SKM-1 (cell line): Measurements from ENCODE around the gene MOK.

Experiments used
- DNase-seq: peaks from one replicate; lab custom pipeline; 2025; ENCODE audit not compliant: unreplicated experiment; lab: John Stamatoyannopoulos, UW

MOK gene

DNA sequence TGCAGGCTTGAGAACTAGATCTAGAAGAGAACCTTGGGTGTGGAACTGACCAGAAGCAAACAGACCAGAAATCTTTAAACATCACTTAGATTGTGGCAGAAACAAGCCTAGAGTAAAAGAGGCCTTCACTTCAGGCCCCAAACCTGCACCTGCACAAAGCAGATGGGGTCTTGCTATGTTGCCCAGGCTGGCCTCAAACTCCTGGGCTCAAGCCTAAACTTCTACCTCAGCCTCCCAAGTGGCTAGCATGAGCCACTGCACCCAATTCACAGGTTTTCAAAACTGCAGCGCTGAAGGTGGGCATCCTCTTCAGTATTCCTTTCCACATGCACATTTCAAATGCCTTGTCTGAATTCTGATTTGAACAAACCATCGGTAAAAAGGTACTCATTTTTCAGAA is 19.9 kb downstream of the MOK start:
- no peak for DNase-seq

DNA sequence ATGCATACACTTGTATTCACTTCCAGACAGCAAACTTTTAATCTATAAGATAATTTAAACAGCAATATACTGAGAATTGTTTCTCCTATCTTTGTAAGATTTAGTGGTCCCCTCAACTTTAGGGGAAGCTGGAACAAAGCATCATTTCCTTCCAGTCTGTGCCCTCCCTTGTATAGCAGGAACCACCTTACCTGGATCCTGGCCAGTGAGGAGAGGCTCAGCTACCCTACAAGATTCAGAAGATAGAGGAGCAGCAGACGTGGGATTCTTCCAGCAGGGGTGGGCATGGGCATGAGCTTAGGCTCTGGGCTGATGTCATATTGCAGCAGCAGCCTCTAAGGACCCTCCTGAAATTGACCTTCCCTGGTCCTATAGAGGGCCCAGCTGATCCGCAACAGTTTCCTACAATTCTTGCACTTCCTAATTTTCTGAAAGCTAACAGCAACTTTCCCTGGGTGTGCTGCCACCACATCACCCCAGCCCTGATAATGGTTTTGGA is 21.3 kb downstream of the MOK start:
- DNase-seq: no peak

DNA sequence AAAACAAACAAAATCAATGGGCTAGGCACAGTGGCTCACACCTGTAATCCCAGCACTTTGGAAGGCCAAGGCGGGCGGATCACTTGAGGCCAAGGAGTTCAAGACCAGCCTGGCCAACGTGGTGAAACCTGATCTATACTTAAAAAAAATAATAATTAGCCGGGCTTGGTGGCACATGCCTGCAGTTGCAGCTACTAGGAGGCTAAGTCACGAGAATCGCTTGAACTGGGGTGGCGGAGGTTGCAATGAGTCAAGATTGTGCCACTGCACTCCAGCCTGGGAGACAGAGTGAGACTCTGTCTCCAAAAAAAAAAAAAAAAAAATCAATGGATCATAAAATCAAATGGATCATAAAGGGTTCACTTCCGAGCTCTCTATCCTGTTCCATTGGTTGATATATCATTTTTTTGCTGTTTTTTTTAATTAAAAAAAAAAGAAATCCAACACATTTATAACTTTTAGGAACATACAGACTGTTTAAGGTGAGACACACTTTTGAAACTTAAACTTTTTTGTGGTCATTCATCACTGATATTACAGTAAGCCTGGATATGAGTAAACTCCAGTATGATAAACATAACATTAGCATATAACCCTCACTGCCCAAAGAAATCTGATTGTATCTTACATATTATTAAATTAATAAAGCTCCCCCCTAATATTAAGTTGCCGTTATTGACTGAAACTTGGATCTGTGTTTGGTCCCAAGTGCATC is 22.1 kb downstream of the MOK start:
- no peak for DNase-seq

DNA sequence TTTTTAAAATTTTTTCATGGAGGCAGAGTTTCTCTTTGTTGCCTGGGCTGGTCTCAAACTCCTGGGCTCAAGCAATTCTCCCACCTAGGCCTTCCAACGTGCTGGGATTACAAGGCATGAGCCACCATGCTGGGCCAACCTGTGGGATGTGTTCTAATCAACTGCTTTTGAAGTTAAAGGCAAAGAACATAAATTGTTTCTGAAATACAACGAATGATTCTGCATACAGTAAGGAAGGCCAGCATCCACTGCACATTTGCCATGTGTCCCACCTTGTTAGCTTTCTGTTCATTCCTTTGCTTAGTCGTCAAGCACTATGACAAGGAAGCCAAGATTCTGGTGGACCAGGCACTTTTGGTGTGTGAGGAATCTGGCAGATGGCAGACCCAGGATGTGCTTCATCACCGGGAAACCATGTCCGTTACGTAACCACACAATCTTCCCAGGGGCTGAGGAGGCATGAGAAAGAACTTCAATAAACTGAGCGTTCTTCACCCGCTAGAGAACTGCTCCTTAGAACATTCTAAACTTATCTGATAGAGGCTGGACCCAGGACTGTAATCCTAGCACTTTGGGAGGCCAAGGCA is 24.5 kb downstream of the MOK start:
- DNase-seq: no peak

DNA sequence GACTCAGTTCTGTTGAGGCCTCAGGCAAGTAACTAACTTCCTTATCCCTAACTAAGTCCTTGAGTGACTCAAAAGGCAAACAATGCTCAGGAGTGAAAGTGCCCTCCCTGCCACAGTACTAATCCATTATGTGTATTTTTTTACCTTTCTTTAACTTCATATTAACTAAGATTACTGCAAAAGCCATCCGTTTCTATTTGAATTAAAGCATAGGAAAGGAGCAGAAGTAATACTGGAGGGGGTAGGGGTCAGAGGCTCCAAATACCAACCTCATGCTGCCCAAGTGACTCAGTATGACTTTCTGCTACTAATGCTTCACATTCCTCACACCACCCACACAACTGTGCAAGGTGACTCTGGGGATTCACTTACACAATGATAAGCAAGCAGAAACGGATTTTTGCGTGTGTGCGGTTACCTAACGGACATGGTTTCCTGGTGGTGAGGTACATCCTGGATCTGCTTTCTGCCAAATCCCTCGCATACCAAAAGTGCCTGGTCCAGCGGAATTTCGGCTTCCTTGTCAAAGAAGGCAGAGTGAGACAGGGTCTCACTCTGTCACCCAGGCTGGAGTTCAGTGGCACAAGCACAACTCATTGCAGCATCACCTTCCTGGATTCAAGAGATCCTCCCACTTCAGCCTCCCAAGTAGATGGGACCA is 25.1 kb downstream of the MOK start:
- no peak for DNase-seq

DNA sequence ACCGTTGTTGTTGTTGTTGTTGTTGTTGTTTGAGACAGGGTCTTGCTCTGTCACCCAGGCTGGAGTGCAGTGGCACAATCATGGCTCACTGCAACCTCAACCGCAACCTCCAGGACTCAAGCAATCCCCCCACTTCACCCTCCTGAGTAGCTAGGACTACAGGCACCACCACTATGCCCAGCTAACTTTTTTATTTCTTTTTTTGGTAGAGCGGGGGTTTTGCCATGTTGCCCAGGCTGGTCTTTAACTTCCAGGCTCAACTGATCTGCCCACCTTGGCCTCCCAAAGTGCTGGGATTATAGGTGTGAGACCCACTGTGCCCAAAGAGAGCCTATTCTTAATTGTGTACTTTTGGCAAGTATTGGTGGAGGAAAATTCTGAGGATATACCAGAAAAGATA is 25.7 kb downstream of the MOK start:
- DNase-seq: no peak

DNA sequence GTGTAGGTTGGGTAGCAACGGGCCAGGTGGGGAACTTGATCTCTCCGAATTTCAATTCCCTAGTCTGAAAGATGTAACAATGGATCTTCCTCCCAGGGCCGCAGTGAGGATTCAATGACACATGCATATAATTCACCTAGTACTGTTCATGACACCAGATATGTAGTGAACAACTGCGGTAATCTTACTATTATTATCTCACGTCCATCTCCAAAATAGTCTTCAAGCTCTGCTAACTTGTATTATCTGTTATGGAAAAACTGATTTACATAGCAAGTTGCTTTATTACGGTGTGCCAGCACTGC is 26.4 kb downstream of the MOK start:
- no peak for DNase-seq

DNA sequence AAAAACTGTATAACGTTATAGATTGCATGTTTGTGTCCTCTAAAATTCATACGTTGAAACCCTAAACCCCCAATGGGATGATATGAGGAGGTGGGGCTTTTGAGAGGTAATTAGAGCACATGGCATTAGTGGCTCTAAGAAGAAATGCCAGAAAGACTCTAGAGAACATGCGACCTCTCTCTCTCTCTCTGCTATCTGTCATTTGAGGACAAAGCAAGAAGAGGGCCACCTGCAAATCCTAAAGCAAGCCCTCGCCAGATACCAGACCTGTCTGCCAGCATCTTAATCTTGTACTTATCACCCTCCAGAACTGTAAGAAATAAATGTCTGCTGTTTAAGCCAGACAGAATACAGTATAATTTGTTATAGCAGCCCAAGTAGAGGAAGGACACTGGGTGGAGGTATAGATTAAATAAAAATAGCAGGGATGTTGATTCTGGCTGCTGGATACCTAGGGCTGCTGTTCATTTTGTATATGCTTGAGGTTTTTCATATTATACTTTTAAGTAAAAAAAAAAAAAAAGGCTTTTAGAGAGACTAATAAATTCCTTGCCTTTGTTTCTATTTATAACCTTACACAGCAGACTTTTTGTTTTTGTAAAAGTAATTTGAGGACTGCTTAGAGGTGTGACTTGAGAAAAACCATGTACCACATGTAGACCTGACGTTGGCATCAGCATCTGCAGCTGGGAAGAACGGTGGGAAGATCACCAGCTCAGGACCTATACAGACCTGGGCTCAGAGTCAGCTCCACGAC is 26.9 kb downstream of the MOK start:
- no peak for DNase-seq

DNA sequence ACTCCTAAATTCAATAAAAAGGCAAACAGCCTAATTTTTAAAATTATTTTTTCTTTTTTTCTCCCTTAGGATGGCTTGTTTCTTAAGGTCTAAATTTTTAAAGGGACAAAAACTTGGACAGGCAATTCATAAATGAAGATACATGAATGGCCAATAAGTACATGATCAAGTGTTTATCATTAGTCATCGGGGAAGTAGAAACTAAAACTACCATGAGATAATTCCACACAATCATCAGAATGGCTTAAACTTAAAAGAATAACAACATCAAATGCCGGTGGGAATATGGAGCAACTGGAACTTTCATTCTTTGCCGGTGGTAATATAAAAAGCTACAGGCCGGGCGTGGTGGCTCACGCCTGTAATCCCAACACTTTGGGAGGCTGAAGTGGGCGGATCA is 29.1 kb downstream of the MOK start:
- no peak for DNase-seq

DNA sequence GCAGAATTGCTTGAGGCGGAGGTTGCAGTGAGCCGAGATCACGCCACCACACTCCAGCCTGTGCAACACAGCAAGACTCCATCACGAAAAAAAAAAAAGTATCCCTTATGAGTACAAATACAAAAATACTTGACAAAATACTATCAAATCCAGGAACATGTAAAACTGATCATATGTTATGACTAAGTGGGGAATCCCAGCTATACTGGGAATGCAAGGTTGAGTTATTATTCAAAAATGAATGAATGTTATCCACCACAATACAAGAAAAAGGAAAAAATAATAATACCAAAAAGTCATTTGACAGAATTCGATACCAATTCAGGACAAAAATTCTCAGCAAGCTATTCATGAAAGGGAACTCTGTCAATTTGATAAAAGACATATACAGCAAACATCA is 32.6 kb downstream of the MOK start:
- no peak for DNase-seq

DNA sequence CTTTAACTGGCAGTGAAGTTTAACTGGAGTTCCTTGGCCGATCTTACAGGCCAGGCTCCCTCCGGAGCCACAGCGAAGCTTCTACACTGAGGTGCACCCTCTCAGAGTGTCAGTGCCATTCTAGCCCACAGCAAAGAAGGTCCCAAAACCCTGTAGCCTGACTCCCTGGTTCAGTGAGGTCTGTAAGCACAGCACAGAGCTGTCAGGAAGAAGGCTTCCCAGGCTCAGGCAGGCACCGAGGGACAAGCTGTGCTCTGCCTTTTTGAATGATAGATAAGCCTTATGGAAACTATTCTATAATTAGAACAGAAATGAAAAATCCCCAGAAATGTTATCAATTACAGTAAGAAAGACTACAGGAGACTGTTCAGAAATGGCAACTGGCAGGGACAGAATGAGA is 40.2 kb downstream of the MOK start:
- no peak for DNase-seq

DNA sequence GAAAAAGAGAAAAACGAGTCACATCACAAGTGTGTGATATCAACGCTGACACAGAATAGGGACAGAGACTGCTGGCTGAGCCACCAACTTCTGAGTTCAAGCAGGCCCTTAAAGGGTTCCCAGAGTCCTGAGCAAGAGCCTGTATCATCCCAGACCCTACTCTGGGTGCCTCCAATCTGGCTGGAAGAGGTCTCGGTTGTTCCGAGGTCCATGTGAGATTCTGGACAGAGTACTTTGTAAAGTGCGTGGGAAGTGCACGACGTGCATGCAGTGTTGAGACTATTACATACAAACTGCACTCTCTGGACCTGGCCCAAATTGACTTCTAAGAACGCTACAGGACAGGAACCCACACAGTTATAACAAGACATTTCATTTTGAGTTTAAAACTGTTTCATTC is 40.6 kb downstream of the MOK start:
- DNase-seq: no peak

DNA sequence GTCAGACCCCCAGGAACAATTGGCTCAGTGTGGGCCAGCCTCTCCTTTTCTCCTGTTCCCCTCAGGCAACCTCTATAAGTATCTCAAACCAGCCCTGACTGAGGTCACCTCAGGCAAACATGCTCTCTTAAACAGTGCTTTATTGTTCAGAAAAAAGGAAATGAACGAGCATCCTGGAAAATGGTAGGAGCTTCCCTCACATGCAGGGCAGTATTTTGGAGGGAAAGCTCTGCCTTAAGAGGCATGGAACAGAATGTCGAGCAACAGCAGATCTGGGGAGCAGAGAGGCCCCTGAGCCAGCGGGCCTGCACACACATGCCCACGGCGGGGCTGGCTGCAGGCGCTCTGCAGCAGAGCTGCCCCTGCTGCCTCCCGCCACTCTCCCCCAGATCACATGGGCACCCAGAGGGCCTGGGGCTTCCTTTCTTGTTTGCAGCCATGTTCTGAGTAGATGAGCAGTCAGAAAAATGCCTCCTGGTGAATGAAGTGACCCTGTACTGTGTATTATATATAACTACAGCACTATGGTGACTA is 42.0 kb downstream of the MOK start:
- DNase-seq: no peak

DNA sequence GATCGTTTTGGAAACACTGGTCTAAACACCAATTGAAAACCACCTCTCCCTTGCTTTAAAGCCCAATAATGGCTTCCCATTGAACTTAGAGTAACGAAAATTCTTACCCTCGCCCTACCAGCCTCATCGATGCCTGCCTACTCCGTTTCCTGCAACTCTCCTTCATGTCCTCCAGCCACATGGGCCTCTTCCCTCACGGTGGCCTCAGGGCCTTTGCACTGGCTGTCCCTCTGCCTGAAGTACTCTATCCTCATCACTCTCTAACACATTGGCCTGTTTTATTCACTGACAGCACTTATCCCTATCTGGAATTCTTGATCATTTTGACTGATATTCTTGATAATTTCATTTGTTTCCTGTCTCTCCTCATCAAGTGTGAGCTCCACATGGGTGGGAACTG is 46.8 kb downstream of the MOK start:
- DNase-seq: no peak

DNA sequence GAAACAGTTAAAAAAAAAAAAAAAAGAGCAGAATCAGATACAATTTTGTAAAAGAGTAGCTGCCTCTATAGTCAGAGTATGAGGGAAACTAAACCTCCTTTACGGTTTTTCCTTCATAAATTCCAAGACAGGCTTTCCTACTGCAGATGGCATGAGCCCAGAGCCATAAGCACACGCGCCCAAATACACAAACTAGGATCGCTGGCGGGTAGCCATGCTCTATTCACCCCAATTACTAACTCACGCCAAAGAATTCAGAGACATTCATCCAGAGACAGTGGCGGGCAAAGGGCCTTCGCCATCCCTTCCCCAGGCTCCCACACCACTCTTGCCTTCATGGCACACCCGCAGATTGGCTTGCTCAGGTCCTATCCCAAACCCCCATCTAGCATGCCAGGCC is 48.2 kb downstream of the MOK start:
- no peak for DNase-seq

DNA sequence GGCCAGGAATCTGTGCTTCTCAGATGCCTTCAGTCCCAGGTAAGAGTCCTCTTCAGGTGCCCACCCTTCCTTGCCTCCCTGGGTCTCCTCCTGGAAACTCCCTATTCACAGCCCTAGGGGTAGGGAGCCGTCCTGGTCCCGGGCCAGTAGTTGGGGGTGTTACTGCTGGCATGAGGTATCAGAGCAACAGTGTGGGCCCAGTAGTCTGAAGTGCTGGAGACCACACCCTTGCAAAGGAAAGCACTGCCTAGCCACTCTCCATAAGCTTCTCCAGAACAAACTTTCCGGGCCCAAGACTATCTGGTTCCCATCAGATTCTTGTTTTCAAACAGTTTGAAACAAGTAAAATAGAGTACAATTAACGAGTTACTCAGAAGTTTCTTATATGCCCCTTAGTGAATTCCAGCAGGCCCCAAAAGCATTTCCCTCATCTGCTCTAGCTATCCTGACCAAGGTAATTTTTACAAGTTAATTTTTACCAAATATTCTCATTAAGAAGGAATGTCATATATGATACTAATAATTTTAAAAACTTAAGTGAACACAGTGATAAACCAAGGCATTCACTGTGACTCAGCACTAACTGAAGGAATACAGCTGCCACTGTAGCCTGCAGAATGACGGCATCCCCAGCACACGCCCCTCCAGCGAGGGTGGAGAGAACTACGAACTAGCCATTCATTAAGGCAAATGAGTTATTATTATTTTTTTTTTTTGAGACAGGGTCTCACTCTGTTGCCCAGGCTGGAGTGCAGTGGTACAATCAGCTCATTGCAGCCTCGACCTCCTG is 49.4 kb downstream of the MOK start:
- no peak for DNase-seq

DNA sequence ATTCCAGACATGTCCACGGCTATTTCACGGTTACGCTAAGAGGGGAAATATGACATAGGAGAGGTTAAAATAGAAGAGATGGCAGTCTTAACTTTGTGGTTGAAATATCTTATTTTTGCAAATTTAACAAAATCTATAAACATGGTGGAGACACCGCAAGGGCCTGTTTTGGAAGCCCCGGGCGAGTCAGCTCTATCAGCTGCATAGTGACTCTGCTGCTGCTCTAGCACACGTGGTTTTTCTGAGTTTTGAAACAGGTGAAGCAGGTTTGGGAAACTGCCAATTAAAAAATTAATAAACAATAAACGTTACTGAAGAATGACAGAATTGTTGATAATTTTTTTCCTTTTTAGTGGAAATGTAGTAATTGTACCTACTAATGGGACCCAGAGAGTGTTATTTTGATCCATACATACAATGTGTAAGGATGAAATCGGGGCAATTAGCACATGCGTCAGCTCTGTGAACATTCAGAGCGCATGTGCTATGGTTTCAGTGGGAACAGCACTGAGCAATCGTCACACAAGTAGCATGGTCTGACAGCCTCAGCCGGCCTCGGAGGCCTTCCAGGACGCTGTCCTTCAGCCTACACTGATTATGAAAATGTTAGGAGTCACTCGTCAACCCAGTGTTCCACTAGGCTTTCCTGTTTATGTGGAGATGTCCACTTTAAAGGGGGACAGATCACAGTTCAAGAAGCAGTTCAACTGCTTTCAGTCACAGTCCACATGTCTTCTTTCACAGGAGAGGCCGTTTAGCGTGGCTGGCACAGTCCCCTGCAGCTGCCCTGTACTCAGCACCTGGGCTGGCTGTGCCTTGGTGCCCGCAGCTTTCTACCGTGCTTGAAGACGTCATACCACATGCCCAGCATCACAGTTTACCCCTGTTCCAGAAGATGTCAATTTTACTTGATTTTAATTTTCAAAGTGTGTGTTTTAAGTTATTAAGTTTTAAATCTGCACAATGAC is 51.8 kb downstream of the MOK start:
- DNase-seq: no peak

DNA sequence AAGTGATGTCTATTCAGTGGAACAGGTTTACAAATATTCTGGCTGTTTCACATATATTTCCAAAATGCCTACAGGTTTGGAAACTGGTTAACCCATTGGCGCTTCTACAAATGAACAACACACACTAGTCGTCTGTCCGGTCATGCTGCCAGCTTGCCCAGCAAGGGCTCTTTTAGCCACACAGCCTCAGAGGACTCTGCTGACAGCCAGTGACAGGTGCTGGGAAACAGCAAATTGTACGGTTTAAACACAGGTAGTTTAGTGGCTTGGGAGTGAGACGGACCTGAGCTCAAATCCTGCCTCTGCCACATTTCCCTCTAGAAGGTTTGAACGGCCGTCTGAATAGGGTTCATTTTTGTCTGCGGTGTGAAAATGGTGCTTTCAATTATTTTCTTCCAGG is 53.8 kb downstream of the MOK start:
- DNase-seq: no peak

DNA sequence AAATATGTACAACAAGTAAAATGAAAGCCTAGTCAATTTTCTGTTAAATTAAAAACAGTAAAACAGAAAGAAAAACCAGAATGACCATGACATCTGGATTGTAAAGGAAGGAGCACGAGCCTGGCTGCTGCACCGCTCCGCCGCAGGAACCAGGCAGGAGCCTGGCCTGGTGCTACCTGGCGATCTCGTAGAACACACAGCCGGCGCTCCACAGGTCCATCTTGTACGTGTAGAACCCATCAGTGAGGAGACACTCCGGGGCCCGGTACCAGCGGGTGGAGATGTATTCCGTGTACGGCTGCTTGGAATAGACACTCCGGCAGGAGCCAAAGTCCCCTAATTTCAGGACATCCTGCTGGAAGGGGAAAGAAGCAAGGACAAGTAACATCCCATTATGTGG is 54.3 kb downstream of the MOK start:
- no peak for DNase-seq

DNA sequence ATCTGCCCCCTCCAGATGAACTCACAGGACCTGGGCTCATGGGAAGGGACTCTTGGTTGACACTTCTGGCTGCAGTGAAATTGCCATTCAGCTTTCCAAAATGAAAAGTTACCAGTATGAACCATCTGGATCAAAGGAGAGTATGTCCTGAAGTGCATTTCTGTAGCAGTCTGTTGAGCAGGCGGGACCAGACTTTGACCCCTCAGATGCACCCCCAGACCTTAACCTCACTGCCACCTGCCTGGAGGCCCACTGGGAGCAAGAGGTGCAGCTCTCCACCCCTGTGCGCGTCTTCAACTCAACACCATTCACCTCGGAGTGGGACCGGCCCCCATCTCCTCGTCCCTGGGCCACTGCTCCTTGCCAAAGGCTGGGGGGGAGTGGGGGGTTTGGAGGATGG is 55.0 kb downstream of the MOK start:
- no peak for DNase-seq
